ENCODE results near the gene GPR4.

Gene GPR4

DNA sequence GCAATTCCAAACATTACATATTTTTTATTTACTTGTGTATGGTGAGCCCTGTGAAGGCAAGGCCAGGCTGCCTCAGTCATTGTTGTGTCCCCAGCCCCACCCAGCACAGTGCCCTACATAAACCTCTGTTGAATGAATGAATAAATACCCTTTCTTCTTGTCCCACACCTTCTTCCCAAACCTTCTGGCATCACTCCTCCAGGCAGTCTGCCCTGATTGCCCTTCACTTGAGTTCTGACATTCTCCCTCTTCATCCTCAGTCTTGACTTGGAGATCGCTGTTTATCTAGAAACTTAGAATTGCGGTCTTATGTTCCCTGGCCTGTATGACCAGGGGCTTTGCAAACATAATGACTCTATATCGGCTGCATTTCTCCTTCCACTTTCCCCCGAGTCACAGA is 12.2 kb downstream of the GPR4 start:
- no peak for DNase-seq (ENCODE audit: low read depth)

DNA sequence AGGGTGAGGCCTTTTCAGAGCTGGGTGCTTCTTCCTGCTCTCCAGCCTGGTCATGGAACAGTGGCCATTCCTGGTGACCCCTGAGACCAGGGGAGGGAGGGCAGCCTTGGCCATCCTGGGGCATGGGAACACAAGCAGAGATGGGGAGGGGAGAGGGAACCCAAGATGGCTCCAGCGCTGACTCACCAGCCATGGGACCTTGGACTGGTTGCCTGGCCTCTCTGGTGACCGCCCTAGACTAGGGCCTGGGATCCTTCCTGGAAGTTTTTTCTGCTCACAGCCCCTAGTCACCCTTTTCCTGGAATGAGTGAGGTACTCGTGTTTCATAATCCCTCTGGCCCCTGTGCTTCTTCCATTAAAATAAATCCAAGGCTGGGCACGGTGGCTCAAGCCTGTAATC is 14.1 kb downstream of the GPR4 start:
- DNase-seq (ENCODE audit: low read depth) = no peak

DNA sequence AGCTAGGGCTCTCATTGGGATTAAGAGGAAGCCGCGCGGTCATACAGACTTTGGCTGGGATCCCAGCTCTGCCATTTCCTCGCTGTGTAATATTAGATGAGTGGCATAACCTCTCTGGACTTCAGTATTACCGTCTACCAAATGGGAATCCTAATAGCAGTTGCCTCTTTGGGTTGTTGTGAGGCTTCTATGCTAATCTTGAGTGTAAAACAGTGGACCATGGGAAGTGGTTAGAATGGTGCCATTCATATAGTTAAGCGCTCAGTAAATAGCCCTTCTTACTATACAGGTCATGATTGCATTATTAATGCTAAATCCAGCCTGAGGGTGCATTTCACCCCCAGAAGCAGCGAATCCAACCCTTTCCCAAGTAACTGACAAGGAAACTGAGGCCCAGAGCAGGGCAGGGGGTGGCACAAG is 16.8 kb downstream of the GPR4 start:
- no peak for DNase-seq (ENCODE audit: low read depth)

DNA sequence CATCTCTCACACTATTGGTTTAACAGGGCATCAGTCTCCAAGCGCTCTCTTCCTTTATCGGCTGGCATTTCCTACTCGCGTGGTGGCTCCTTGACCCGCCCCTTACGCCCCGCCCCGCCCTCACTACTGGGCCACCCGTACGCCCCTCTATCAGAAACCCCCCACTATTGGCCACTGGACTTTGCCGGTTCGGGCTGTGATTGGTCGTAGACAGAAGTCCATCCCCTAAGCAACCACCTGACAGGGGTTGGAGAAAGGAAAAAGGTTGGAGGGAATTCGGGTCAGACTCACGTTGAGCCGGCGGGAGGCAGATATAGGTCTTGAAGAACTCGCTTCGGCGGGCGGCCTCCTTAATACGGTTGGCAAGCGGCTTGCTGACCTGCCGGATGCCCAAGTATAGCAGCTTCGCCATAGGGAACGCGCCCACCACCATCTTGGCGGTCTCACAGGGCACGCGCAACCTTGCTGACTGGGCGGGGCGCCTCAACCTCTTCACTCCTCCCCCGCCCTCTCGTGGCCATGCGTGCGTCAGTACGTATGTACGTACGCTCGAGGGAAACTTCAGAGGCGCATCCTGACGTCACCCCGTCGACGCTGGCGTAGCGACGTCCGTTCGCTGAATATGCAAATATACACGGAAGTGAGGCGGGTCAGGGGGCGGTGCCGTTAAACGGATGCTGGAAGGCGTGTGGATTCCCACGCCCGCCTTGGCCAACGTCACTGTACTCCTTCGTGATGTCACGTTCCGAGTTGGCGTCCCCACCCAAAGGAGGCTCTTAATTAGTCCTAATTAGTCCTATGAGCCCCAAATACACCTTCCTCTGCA is 17.5 kb downstream of the GPR4 start, which contains the start of gene OPA3:
OPA3 (minus strand) TSS at position 471 of the 826 bp plus-strand sequence; CDS start at position 433, 38 bp downstream.
- DNase-seq (ENCODE audit: low read depth) = peak; percentile 99

DNA sequence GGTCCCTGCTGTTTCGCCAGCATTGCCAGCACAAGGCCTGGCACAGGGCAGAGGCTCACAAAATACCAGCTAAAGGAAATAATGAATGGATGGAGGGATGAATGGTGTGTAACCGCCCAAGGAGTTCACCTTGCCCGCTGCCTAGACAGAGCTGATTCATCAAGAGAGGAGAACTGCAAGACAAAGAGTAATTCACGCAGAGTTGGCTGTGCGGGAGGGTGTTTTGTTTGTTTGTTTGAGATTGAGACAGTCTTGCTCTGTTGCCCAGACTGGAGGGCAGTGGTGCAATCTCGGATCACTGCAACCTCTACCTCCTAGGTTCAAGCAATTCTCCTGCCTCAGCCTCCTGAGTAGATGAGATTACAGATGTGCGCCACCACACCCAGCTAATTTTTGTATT is 20.4 kb downstream of the GPR4 start:
- DNase-seq (ENCODE audit: low read depth) = no peak

DNA sequence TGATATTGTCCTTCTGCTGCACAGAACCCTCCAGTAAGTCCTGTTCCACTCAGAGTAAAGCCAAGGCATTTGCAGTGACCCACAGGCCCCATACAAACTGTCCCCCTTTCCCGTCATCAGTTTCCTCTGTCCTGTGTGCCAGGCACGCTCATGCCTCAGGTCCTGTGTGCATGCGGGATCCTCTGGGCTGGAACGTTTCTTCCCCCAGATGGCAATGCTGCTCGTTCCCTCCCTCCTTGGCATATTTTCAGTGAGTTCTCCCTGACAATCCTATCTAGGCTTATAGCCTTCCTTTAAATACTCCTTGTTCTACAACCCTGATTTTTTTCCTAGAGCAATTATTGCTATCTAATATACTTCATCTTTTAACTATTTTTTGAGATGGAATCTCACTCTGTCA is 23.2 kb downstream of the GPR4 start:
- no peak for DNase-seq (ENCODE audit: low read depth)

DNA sequence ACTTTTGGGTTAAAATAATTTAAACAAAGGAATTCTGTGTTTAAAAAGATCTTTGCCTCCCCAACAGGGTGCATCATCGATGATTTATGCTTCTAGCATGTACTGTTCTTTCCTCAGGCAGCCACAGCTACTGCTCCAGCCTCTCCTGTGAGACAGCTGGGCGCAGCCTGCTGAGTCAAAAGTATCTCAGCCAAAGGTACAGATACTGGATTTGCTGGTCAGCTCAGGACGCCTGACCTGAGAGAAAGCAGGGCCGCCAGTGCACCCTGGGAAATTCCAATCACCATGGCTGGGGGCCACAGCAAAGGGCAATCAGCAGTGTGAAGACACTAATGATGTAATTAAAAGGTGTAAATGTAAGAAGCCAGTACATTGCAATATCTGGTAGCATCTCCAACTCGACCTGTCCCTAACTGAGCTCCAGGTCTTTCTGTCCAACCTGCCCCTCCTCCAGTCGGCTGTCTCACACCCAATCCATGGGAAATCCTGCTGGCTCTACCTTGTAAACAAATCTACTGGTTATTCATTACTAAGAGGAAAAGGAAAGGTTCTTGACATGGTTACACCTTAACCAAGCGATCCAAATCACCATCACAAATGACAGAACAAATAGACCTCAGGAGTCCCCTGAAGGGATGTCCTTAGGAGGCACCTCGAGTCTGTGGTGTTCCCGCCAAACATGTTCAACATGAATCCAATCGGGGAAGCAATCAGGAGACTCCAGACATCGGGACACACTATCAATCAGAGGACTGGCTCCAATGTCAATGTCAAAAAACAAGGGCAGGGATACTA is 24.7 kb downstream of the GPR4 start:
- DNase-seq (ENCODE audit: low read depth) = no peak

DNA sequence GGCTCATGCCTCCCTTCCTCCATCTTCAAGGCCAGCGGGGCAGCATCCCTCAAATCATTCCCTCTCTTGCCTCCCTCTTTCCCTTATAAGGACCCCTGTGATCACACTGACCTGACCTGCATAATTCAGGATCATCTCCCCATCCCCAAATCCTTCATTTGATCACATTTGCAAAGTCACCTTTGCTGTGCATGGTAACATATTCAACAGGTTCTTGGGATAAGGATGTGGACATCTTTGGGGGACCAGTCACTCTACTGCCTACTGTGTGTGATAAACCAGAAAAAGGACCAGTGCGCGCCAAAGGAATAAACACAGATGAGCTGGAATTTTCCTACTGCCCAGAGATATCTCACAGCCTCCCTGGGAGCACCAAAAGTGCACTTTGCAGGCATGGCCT is 25.3 kb downstream of the GPR4 start:
- DNase-seq (ENCODE audit: low read depth) = no peak

DNA sequence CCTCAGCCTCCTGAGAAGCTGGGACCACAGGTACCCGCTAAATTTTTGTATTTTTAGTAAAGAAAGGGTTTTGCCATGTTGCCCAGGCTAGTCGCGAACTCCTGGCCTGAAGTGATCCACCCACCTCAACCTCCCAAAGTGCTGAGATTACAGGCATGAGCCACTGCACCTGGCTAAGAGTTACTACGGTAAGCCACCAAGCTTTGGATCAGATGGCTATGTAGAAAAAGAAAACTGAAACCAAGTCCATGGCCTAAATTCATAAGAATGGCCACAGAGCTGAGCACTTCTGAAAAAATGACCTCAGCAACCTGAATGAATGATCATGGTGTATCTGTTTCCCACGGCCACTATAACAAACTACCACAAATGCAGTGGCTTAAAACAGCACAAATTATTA is 26.8 kb downstream of the GPR4 start:
- no peak for DNase-seq (ENCODE audit: low read depth)

DNA sequence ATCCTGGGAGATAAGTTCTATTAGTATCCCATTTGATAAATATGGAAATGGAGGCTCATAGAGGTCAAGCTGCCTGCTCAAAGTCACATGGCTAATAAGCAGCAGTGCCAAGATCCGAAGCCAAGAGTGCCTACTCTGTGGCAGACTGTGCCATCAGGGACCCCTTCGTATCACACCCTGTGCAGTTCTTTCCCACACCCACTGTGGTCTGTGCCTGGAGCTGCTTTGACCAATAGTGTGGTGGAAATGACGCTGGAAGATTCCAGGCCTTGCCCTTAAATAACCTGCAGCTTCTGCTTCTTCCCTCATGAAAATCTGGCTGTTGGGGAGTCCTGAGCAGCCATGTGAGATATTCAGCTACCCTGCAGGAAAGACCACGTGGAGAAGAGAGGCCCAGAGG is 27.5 kb downstream of the GPR4 start:
- DNase-seq (ENCODE audit: low read depth) = no peak

DNA sequence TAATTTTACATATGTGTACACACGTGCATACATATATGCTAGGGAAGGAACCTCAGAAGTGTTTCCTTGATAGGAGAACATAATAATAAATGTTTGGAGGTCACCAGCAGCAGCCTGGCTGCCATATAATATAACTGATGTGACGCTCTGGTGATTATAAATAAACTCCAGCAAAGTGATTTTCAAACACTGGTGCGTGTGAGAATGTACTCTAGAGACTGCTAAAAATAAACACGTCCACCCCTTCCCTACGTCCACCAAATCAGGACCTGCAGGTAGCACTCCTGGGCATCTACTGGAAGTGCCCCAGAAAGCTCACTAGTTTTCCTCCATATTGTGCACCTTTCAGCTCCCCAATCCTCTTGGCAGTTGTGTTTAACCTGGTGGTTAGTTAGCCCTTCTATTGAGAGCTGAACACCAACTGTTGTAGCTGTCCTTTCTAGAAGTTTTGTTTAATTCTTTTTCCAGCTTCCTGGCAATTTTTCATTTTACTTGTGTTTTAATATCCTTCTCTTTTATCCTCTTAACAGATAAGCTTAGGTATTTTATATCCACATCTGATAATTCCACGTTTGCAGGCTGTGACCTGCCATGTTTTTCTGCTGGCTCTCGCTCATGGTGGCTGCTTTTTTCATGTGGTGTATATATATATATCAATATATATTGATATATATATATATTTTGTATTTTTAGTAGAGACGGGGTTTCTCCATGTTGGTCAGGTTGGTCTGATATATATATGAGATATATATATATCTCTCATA is 30.4 kb downstream of the GPR4 start:
- DNase-seq (ENCODE audit: low read depth) = no peak

DNA sequence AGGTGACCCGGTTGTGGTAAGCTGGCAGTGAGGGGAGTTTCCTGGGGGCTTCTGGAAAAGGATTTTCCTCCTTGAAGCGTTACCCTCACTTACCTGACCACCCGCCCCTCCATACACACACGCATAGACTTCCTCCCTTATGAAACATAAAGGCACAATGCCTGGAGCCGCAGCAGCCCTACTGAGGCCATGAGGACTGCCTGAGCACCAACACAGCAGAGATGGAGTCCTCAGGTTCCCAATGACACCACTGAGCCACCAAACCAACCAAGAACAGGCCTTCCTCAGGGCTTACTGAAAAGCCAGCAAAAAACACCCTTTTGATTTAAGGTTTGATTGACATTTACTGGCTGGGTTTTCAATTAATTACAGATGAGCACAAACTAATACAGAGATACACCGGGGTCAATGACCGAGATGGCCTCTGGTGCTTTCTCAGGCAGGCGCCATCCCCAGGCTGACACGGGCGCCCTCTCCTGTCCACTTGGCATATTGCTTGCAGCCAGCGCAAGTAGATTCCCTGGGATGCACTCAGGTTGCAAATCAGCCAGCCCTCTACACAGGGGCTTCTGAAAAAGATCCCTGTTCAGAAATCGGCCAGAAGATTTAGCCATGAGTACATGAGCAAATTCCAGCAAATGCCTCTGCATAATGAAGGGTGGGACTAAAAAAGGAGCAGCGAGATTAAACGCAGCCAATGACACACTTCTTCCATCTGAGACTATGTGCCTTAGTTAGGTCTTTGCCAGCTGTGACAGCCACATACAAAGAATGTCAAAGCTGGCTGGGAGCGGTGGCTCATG is 32.2 kb downstream of the GPR4 start:
- peak; percentile 39 for DNase-seq (ENCODE audit: low read depth)

DNA sequence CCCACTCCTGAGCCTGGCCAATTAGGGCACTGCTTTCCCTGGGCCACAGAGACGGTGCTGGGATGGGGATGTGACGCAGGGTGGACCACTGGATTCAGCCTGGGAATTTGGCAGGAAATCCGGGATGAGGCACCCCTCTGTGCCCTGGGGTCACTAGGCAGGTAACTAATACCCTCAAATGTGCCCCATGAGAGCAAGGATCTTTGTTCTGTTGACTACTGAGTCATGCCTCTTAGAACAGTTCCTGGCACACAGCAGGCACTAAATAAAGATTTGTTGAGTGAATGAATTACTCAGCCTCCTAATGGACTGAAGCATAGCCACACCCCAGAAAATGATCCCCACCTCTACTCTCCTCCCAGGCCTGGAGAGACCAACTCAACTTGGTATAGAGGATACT is 33.3 kb downstream of the GPR4 start:
- no peak for DNase-seq (ENCODE audit: low read depth)

DNA sequence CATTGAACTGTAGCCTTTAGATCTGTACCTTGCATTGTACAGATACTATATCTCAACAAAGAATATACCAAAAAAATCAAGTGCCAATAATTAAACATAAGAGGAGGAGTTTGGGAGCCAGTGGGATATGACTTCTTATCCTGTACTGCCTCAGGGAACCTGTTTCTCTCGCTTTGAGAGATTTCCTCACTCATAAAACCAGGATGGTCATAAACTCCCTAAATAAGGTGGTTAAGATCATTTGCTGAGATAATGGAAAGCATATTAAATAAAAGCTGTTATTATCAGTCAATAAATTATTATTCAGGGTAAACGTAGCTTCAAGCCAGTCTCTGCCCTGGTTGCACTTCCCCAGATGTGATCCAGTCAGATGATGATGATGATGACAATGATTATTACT is 34.4 kb downstream of the GPR4 start:
- DNase-seq (ENCODE audit: low read depth) = no peak

DNA sequence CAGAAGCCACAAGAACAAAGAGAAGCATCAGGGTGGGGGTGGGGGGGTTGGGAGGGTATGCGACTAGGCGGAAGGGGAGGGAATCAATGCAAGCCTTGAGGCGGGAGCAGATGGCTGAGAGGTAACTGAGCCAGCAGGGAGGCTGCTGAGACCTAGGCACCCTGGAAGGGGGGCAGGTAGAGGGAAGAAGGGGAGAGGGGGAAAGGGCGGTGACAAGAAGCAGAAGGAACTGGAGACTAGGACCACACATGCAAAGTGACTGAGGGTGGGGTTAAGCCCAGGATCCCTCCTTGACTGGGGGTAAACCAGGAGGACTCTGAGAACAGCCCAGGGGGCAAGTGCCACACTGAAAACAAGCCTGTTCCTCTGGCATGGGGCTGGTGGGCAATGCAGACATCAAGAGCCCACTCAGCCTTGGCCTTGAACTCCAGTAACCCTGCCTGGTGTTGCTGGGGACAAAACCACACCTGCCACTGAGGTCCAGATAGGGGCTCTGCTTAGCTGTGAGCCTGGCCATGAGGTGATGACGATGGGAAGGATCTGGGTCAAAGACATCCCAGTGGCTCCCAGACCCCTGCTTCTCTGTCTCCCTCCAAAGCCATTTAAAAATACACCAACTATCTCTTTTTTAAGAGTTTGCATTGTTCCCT is 37.8 kb downstream of the GPR4 start:
- DNase-seq (ENCODE audit: low read depth) = no peak

DNA sequence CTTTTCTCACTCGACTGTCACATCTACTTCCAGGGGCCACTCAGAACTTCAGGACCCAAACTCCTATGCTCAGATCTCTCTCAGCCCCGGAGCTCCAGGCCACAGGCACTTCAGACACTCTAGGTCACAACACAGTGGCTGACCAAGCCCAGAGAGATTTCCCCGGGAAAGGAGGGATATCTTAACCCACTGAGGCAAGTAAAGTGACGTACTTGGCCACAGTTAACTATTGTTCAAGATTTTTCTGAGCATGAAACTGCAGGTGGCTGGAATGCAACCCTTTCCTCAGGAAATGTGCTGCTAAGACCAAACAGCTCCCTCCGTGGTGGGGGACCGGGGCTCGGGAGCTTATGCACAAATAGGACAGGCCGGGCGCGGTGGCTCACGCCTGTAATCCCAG is 41.3 kb downstream of the GPR4 start:
- no peak for DNase-seq (ENCODE audit: low read depth)

DNA sequence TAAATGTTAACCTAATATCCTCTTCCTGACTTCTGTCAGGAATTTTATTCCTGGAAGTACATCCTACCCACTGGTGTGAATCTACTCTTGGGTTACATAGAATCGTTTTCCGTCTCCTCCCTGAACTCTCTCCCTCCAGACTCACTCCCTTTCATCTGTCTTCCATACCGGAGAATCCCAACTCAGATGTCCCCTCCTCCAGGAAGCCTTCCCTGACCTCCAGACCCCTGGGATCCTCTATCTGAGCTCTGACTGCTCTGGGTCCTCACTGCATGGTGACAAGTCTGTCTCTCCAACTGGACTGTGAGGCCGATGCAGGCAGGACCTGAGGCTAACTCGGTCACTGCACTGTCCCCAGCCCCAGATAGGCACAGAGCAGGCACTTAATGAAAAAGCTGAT is 42.0 kb downstream of the GPR4 start:
- DNase-seq (ENCODE audit: low read depth) = no peak

DNA sequence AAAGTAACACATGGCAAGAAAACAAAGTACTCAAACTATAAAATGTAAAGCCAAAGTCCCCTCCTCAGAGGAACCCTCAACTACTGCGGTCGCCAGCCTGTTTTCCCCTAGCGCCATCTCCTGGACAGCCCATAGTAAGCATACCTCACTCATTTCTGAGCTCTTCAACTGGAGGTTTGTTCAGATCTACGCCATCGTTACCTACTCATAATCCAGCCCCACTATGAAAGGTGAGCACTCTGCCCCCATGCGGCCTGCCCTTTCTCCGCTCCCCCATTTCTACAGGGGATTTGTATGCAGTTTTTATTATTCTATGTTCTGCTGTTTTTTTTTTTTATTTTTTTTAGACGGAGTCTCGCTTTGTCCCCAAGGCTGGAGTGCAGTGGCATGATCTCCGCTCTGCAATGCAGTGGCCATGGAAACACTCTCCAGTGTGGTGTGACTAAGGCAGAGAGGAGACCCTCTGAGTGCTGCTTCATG is 43.6 kb downstream of the GPR4 start:
- peak; percentile 19 for DNase-seq (ENCODE audit: low read depth)

DNA sequence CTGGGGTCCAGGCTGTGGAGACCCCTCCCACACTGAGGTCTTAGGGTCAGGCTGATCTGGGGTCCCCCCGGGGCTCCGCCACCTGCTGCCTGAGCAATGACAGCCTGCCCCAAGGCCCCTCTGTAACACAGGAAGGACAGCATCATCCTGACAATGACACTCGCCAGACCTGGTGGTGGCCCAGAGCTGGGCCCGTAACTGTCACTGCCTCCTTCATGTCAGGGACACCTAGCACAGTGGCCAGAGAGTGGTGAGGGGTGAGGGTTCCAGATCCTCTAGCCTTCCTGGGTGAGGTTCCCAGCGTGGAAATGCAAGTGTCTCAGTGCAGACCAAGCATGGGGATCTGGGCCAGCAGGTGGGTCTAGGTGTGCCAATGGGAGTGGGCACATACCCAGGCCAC is 45.2 kb downstream of the GPR4 start:
- DNase-seq (ENCODE audit: low read depth) = no peak

DNA sequence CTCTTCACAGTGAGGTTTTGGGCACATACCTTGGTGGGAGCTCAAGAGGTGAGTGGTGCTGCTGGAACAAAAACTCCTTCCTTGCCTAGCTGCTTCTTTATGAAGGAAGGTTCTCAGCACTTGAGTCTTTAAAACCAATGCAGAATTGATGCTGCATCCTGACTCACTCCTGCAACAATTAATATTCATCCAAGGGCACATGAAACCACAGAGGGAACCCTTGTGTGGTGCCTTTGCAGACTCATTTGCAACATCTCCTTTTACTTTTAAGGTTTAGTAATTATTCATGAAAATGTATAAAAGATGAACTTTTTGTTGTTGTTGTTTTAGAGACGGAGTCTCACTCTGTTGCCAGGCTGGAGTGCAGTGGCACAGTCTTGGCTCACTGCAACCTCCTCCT is 47.5 kb downstream of the GPR4 start:
- no peak for DNase-seq (ENCODE audit: low read depth)

DNA sequence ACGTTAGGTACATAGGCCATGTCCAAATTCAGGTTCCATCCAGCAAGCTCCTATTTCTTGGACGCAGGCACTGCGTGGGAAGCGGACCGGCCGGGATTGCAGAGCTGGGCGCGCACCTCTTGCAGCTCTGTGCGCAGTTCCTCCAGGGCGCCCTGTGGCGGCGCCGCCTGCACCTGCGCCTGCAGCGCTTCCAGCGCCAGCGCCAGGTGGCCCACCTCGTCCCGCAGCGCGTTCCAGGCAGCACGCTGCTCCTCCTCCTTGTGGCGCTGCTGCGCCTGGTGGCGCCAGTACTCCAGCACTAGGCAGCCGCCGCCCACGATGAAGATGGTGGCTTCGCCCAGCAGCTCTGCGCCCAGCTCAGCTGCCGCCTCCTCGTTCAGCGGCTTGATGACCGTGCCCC is 48.5 kb downstream of the GPR4 start:
- no peak for DNase-seq (ENCODE audit: low read depth)

Data from stimulated activated CD8-positive, alpha-beta memory T cell treated with anti-CD3 and anti-CD28 coated beads, Interleukin-7, amount 100 ng/mL, for 24 hours (primary cell).